ENCODE measurements around the gene FAAH2. TPM values are rescaled to one million over a fixed set of nuclear protein-coding genes. Genes with fewer than 3 reads are reported as not detected.

The FAAH2 gene
- total and polyA plus RNA-seq, 9 donors = 0.29 to 34.7 (median 1.2) TPM

DNA sequence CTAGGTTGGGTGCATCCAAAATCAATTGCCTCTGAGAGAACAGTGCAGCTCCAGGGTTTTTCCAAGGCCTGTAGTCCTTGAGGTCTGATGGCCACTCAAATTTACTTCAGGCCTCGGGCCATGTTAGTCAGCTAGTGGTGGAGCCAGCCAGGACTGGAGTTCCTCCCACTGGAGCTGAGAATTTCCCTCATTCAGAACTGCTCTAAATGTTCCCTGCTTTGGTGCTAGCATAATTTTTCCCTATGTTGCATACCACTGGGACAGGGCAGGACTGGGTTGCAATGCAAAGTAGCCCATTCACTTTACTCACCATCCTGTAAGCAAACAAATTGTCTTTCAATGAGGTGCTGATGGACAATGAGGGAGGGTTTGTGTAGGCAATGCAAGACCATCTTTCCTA lies 159.3 kb downstream of the FAAH2 start:
- H3K27ac ChIP-seq = no peak overlapping the region
- intact Hi-C loops (cut with DNase I) = no loop called here
- H3K4me1 ChIP-seq (ENCODE audit: insufficient read depth) = no peaks in the 10 kb centered on the region
- TF ChIP-seq, protein P1, sequence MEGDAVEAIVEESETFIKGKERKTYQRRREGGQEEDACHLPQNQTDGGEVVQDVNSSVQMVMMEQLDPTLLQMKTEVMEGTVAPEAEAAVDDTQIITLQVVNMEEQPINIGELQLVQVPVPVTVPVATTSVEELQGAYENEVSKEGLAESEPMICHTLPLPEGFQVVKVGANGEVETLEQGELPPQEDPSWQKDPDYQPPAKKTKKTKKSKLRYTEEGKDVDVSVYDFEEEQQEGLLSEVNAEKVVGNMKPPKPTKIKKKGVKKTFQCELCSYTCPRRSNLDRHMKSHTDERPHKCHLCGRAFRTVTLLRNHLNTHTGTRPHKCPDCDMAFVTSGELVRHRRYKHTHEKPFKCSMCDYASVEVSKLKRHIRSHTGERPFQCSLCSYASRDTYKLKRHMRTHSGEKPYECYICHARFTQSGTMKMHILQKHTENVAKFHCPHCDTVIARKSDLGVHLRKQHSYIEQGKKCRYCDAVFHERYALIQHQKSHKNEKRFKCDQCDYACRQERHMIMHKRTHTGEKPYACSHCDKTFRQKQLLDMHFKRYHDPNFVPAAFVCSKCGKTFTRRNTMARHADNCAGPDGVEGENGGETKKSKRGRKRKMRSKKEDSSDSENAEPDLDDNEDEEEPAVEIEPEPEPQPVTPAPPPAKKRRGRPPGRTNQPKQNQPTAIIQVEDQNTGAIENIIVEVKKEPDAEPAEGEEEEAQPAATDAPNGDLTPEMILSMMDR (IDR thresholded peaks at IDR 0.05) = no peak
- TF ChIP-seq EP300 (IDR thresholded peaks at IDR 0.05) (no peak), POLR2A (IDR thresholded peaks at IDR 0.05) (no peak)
- no peaks in the 10 kb centered on the region for H3K27me3 ChIP-seq
- 50 to 72% (median 61%) methylated on average over 1 of the region's 1 CpG for WGBS, 3 donors
- no peak overlapping the region for H3K4me3 ChIP-seq
- H3K36me3 ChIP-seq = no peaks in the 10 kb centered on the region
- no peaks in the 10 kb centered on the region for H3K9me3 ChIP-seq
- DNase-seq = no peak

DNA sequence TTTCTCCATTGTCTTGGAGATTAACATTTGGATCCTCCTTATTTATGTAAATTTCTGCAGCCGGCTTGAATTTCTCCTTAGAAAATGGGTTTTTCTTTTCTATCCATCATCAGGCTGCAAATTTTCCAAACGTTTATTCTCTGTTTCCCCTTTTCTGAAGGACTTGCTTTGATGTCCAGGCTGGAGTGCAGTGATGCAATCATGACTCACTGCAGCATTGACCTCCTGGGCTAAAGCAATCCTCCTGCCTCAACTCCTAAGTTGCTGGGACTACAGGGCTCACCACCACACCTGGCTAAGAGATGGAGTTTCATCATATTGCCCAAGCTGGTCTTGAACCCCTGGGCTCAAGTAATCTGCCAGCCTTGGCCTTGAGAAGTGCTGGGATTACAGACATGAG lies 161.3 kb downstream of the FAAH2 start:
- WGBS, 3 donors = 60 to 71% (median 61%) methylated on average over 2 of the region's 2 CpGs
- no peak for DNase-seq
- no peak overlapping the region for H3K4me3 ChIP-seq
- TF ChIP-seq, protein P1 (IDR thresholded peaks at IDR 0.05) = no peak
- TF ChIP-seq POLR2A (IDR thresholded peaks at IDR 0.05) (no peak), EP300 (IDR thresholded peaks at IDR 0.05) (no peak)
- intact Hi-C loops (cut with DNase I) = no loop called here
- H3K27ac ChIP-seq = no peak overlapping the region
- H3K4me1 ChIP-seq (ENCODE audit: insufficient read depth) = no peaks in the 10 kb centered on the region
- no peaks in the 10 kb centered on the region for H3K9me3 ChIP-seq
- H3K27me3 ChIP-seq = no peaks in the 10 kb centered on the region
- no peaks in the 10 kb centered on the region for H3K36me3 ChIP-seq

DNA sequence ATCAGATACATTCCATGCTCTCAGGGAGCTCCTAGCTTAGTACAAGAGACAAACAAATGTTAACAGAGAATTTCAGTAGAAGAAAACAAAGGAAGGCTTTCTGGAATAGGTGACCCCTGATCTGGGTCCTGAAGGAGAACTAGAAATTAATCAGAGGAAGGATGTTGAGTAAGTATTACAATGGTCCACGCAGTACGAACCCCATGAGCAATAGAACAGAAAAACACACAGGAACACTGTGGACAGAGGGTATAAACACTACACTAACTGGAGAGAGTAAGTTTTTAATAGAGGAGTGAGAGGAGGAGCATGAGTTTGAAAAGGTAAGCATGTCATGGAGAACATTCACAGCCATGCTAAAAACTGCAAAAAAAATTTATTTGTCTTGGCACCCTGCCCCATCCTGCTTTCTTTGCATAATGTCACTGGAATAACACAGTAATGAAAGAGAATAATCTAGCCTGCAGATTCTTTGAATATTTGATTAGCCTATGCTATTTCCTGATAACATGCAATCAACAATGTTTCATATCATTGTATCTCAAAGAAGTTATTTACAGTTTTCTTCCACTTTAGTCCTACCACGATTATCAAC lies 165.0 kb downstream of the FAAH2 start:
- H3K4me3 ChIP-seq = no peak overlapping the region
- TF ChIP-seq POLR2A (IDR thresholded peaks at IDR 0.05) (no peak), EP300 (IDR thresholded peaks at IDR 0.05) (no peak)
- TF ChIP-seq, protein P1 (IDR thresholded peaks at IDR 0.05) = no peak
- no peaks in the 10 kb centered on the region for H3K4me1 ChIP-seq (ENCODE audit: insufficient read depth)
- intact Hi-C loops (cut with DNase I) = no loop called here
- H3K27ac ChIP-seq = no peak overlapping the region
- H3K27me3 ChIP-seq = no peaks in the 10 kb centered on the region
- DNase-seq = no peak
- 53 to 73% (median 54%) methylated on average over 3 of the region's 3 CpGs for WGBS, 3 donors
- no peaks in the 10 kb centered on the region for H3K9me3 ChIP-seq
- H3K36me3 ChIP-seq = no peaks in the 10 kb centered on the region

DNA sequence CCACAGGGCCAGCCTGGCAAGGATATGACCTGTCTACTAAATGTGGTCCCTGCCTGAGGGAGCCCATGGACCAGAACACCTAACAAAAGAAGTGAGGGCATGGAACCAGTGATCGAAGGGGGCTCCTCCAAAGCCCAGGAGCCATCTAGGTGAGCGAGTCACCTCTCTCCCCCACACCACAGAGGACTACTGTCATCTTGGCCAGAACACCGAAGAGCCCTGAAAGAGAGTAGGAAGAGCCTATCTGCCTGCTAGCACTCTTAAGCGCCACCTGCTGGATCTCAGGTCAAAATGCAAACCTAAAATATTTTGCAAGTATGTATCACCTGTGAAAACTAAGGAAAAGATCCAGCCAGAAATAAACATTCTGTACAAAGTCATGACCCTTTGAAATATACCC lies 167.4 kb downstream of the FAAH2 start:
- no peak for DNase-seq

More for the DNA sequence above, 167.4 kb downstream of the FAAH2 start:
- H3K4me1 ChIP-seq (ENCODE audit: insufficient read depth) = no peaks in the 10 kb centered on the region
- TF ChIP-seq, protein P1 (IDR thresholded peaks at IDR 0.05) = no peak
- no peak for TF ChIP-seq EP300 (IDR thresholded peaks at IDR 0.05)
- no peak for TF ChIP-seq POLR2A (IDR thresholded peaks at IDR 0.05)
- no peak overlapping the region for H3K27ac ChIP-seq
- intact Hi-C loops (cut with DNase I) = no loop called here
- H3K9me3 ChIP-seq = no peaks in the 10 kb centered on the region
- no peaks in the 10 kb centered on the region for H3K27me3 ChIP-seq
- 22 to 29% (median 28%) methylated on average over 4 of the region's 4 CpGs for WGBS, 3 donors
- no peak overlapping the region for H3K4me3 ChIP-seq
- H3K36me3 ChIP-seq = no peaks in the 10 kb centered on the region

Data from ovary (tissue), 9 donors.